GM19468 (cell line): ENCODE data around the gene IL36G.
"Not testable (repeated sequence)": the region's sequence is repeated elsewhere in the genome, so short reads cannot be mapped to it uniquely, and the experiment has no call there.

Experiments
- ATAC-seq: cut with Tn5 transposase; IDR thresholded peaks from one replicate; pipeline ENCODE4 v1.9.1; 2021; ENCODE audit warnings: mild to moderate bottlenecking, moderate library complexity, moderate number of reproducible peaks; ENCODE audit not compliant: unreplicated experiment; ENCODE audit errors: extremely low read depth

IL36G gene

DNA sequence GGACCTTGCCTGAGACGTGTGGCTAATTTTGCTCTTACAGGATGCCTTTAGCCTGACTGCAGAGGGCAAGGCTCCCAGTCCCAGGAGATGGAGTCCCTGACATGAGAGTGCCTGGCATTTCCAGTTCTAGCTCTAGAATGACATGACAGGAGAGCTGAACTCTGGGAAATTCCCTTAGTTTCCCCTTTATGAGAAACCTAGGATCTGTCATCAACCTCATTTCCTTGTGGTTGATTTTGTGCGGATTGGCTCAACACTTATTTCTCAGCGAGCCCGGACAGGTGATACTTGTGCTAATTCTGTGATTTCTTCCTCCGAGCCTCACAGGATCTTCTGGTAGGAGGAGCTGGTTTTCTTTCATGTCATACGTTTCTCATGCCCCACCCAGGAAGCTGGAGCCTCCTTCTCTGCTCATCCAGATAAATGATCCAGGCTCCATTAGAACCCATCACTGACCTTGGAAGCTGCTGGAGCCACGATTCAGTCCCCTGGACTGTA is at the start of gene IL36G:
IL36G (plus strand) TSS at position 448 of the 498 bp plus-strand sequence. CDS start 633 bp downstream, outside the sequence.
- ATAC-seq: no peak

DNA sequence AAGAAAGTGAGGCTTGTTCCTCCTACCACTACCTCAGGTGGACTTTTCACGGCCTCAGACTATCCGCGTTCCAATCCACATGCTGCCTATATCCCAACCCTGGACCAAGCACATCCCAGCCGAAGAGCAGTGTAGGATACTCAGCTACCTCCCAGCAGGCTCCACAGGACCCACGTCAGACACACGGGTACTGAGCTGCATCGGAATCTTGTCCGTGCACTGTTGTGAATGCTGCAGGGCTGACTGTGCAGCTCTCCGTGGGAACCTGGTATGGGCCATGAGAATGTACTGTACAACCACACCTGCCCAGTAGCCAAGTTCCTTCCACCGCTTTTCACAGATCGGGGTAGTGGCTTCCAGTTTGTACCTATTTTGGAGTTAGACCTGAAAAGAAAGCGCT is 44.5 kb upstream of the IL36G start:
- ATAC-seq: no peak

DNA sequence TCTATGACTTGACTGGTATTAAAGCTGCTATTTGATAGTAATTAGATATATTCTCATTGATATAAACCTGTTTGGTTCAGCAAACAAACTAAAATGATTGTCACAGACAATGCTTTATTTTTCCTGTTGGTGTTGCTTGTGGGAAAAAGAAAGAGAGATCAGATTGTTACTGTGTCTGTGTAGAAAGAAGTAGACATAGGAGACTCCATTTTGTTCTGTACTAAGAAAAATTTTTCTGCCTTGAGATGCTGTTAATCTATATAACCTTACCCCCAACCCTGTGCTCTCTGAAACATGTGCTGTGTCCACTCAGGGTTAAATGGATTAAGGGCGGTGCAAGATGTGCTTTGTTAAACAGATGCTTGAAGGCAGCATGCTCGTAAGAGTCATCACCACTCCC is 43.7 kb upstream of the IL36G start:
- not testable (repeated sequence) for ATAC-seq

DNA sequence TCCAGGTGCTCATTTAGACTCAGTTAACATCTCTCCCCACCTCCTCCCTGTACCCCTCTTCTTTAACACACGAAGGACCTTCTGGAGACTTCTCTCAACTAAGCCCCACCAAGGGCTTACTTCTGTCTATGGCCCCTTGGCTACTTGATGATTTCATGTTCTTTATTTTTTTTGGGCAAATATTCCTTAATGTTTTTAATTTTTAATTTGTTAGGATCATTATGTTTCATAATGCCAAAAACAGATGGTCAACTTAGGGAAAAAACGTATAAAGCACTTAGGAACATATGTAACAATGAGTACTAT is 40.9 kb upstream of the IL36G start:
- ATAC-seq: no peak

DNA sequence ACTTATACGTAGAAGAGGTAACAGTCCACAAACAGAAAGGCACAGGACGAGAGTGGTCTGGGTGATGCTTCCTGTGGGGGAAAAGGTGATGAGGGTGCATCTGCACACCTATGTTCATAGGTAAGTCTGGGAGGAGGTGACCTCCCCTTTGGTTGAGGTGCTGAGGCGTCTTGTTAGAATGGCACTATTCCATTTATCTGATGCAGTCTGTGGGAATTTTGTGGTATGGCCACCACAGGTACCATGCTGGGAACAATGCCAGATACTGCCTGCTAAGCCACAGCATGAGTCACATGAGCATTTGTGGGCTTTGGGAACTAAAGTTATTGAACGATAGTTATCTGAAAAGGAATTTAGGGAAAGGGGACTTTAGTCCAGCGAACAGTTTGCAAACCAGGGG is 38.9 kb upstream of the IL36G start:
- no peak for ATAC-seq

DNA sequence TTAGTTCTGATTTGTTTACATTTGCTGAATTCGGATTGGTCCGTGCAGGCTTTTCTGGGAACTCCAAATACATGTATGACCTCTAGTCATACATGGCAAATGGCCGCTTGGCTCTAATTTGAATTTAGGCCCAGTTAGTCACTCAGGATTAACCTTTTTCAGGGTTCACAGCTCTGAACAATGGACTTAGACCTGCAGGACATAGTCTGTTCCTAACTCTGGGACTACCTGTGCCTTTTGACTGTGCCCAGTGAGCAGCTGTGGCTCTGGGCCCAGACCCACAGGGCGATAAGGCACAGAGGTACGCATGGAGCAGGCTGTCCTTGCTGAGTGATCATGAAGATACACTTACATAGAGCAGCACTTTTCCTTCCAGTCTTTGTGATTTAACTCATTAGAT is 38.4 kb upstream of the IL36G start:
- ATAC-seq: no peak

DNA sequence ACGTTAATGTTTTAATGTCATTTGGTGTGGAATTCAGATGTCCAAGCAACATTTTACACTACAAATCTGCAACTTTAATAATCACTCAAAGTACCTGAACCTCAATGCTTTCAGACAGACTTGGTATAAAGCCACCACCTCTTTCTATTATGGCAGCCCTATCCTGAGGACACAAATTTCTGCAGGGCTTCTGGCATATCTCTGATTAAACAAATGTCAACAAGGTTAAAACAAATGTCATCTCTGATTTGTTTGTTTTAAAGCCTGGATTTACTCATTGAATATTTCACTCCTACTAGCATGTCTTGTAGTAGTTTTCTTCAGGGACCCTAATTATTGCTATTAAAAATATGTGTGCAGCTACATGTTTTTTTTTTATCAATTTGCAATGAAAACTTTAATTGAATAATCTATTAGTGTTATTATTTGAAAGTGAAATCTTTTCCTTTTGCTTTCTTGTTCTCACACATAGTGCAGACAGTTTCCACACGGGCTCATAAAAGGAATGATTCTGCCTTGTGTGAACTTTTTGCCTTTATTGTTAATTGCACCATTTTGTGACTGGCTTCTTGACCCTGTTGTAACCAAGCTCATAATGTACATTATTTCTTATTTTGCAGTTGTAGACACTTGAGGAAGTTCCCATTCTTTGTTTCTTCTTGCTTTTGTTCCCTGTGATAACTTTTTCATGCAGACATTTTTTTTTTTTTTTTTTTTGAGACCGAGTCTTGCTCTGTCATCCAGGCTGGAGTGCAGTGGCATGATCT is 36.8 kb upstream of the IL36G start:
- no peak for ATAC-seq

DNA sequence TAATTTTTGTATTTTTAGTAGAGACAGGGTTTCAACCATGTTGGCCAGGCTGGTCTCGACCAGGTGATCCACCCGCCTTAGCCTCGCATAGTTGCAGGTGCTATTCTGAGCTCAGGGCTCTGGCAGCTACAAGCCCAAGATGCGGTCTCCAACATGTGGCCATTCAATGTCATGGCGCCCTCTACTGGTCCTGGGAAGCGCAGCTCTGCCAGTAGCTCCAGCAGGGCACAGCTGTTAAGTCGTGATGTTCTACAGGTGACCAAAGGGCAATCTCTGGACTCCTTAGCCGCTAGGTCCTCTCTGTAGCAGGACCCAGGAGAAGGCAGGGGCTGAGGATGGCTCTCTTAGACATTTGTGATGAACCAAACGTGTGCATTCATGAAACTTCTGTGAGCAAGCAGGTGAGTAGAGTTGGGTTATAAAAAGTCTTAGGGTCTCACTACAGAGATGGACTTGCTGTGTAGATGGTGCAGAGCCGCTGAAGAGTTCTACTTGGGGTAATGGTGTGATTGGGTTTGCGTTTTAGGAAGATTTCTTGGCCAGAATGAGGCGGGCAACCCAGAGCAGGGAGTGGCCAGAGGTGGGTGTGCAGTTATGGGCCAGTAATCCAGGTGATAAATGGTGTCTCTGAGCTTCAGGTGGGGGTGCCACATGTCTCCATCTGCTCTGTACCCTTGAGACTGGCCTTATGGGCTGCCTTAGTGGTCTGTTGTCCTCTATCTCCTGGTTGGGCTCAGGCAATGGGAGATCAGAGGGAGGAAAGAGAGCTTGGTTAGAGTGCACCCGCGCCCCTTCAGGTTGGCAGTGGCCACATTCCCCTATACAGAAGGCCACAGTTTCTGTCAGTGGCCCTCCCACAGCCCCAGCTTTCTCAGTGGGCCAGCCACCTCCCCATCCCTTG is 35.8 kb upstream of the IL36G start:
- peak; percentile 52 for ATAC-seq

DNA sequence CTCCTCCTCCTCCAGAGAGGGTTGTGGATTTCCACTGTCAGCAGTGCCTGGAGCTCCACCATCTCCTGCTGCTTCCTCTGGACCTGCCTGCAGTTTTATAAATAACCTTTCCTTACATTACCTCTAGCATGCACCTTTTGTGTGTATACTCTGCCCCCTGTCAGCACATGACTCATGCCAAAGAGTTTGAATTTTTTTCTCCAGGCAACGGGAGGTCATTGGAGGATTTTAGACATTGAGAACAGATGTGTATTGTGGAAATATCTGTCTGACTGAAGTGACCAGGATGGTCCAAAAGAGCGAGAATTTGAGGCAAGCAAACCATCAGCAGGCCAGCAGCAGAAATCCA is 35.2 kb upstream of the IL36G start:
- no peak for ATAC-seq

DNA sequence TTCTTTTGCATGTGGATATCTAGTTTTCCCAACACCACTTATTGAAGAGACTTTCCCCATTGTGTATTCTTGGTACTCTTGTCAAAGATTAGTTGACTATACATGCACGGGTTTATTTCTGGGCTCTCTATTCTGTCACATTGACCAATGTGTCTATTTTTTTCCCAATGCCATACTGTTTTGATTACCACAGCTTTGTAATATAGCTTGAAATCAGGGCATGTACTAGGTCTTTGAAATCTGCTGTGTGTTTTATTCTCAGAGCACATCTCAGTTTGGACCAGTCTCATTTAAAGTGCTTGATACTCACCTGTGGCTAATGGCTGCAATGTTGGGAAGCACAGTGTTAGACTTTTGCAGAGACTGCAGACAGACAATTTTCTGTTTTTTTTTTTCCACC is 32.8 kb upstream of the IL36G start:
- no peak for ATAC-seq

DNA sequence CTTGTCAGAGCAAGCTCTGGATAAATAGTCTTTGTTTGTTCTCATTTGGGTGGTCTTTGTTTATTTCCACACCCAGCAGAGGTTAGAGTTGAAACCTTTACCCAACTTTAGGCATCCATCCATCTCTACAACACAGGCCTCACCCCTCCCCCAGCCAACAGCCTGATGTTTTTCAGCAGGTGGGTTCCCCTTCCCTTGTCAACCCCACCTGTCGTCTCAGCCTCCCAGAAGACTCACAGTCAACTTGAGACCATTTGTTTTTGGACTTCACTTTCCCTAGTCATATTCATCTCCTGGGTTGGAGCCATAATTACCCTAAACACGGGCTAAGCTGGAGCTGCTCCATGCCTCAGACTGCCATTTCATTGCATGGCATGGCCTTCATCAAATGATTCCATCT is 31.7 kb upstream of the IL36G start:
- no peak for ATAC-seq

DNA sequence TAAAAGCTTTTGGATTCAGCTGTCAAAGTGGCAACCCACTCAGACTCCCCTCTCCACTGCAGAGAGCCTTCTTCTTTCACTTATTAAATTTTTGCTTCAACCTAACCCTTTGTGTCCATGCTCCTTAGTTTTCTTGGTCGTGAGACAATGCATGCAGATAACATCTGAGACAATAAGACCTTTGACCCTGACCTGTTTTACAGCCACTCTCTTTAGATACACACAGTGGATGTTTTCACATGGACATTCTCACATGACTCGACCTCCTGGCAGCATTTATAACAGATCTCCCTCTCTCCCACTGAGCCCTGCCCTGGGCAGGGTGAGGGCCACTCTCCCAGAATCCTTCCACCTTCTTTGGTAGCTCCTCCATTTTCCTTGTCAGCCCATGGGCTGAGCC is 30.4 kb upstream of the IL36G start:
- no peak for ATAC-seq

DNA sequence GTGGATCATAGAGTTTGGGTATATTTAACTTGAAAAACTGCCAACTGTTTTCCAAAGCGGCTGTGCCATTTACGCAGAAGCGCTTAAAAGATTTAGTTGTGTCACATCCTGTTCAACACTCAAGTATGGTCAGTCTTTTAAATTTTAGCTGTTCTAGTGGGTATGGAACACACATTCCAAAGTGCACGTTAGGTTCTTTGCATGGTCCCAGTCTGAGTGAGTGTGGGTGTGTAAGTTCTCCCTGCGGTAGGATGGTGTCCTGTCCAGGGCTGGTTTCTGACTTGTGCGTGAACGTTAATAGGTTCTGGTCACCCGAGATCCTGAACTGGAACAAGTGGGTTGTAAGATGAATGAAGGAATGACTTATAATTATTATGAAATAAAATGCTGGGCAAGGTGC is 28.4 kb upstream of the IL36G start:
- ATAC-seq: no peak

DNA sequence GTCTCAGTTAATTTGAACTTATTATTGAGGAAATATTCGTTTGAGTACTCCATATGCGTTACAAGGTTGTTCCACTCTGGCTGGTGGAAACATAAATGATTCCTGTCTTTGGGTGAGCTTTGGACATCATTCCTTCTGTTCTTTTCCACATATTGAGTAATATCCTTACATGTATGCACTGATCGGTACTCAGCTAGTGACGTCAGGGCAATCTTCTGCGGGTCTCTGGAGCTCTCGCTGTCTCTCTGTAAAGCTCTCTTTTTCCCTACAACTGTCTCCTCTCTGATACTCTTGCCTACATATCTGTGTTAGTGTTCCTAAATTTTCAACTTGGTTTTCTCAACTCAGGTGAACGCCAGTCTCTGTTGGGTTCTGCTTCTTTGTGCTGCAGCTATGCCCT is 23.4 kb upstream of the IL36G start:
- ATAC-seq: no peak

DNA sequence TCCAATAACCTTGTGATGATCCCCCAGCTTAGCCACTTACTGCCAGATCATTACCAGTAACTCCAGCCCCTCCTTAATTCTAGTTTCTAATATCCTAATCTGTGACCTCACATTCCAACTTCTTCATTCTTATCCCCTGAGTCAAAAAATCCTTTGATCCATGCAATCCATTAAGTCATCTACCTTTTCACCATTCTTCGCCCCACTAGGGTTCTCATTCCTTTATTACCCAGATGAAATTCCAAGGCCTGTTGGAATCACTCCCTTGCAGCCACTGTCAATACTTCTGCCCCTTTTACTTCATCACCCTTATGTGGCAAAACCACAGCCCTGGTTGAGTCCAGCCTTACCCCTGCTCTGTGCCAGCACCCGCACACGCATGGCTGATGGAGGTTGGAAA is 20.3 kb upstream of the IL36G start:
- no peak for ATAC-seq

DNA sequence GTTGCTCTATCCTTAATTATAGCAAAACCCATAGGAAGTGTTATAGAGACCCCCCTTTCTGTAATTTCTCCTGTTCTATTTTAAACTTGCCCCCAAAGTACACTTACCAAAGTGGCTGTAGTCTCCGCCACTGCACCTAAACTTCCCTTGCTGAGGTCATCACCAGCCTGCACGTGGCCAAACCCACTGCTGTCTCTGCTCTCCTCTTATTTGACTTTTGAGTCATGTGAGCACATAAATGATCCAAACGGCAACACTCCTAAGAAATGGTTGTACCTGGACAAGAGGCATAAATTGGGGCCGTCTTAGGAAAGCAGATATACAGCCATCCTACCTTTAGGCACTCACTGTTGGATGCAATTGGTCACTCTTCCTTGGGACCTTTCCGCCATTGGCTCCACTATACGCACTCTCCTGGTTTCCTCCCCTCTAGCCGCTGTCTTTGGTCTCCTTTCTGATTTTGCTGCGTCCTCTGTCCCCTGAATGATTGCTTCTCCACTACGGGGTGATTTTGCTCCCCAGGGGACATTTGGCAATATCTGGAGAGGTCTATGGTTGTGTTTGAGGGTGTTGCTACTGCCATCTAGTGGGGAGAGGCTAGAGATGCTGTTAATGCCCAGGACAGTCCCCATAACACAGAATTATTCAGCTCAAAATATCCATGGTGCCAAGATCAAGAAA is 19.2 kb upstream of the IL36G start:
- ATAC-seq: no peak

DNA sequence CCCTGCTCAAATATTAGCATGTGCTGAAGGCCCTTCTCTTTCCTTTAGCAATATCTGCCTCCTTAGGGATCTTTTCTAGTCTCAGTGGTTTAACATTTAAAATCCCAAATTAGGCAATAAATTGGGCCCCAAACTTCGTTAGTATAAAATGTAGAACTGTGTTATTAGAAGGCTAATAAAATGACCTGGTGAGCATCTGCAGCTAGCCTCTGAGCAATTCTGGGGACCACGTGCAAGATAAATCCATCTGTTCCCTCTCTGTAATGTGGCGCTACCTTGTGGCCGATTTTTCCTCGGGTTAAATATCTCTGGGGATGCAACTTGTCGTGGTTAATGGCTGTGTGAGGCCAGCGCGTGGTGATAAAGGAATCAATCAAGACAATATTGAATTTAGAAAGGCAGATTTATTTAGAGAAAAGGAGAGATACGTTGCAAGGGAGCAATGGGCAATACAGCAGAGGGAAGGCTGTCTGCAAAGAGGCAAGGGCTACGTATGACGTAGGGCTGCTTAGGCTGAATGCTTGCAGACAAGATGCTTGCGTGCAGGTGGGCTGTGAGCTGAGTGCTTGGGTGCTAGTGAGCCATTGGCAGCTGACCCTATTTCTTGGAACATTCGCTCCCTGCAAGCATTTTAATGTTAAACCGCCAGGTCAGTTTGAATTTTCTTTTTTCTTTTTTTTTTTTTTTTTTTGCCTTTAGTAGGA is 18.5 kb upstream of the IL36G start:
- ATAC-seq: no peak

DNA sequence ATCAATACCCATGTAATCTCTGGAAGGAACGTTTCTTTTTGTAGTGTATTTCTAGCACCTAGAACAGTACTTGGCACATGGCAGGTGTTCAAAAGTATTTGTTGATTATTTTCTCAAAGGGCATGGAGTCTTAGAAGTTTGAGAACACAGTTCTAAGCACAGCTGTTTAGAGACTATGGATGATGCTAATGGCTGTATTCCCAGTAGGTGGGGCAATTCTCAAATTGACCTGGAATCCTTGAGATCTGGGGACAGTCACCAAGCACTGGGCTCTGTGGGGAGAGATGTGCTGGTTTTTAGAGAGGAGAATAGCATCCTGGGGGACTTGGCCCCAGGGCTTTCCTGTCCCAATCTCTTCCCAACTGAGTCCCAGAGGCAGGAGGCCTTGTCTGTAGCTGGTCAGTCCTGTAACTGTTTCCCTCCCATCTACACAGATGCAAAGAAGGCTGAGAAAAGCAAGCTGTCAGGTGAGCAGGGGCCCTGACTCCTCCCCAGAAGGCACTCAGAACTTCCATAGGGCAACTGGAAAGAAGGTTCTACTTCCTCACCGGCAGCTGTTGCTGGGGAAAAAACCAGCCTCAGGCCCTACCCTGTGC is 17.5 kb upstream of the IL36G start:
- ATAC-seq: no peak

DNA sequence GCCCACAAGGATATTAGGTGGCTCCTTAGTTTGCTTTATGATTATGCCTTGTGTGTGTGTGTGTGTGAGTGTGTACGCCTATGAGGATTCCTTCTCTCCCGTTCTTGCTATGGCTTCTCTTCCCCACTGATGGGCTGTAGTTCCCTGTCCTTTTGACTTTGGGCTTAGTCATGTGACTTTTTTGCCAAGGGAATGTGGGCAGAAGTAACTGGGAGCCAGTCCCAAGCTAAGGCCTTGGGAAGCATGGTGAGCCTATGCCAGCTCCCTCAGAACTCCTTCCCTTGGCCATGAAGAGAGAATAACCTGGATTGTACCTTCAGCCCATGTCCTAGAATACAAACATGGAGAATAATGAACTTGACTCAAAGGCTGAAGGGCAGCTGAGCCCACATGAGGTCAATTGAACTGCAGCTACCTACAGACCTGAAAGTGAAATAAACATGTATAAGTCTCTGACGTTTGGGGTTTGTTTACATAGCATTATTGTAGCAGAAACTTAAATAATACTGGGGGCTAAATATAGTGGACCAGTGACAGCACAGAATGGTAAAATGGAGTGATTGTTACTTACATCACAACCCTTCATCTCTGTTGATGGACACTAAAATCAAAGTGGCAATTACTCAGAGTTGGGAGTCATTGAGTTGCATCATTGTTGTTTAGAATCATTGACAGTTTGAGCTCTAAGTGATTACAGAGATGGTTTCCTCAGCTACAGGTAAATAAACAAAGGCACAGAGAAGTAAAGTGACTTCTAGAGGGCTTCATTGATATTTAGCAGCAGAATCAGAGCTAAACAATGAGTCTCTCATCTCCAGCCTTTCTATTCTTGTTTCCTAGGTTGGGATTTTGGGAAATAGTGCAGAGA is 15.3 kb upstream of the IL36G start:
- no peak for ATAC-seq
